ENCODE results near the gene UGT3A2. TPM values are rescaled to one million over a fixed set of nuclear protein-coding genes. Genes with fewer than 3 reads are reported as not detected.

UGT3A2 gene, protein sequence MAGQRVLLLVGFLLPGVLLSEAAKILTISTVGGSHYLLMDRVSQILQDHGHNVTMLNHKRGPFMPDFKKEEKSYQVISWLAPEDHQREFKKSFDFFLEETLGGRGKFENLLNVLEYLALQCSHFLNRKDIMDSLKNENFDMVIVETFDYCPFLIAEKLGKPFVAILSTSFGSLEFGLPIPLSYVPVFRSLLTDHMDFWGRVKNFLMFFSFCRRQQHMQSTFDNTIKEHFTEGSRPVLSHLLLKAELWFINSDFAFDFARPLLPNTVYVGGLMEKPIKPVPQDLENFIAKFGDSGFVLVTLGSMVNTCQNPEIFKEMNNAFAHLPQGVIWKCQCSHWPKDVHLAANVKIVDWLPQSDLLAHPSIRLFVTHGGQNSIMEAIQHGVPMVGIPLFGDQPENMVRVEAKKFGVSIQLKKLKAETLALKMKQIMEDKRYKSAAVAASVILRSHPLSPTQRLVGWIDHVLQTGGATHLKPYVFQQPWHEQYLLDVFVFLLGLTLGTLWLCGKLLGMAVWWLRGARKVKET
- 8.8 and 10.8 TPM in 2 replicates for total RNA-seq (ENCODE audit: low replicate concordance)

DNA sequence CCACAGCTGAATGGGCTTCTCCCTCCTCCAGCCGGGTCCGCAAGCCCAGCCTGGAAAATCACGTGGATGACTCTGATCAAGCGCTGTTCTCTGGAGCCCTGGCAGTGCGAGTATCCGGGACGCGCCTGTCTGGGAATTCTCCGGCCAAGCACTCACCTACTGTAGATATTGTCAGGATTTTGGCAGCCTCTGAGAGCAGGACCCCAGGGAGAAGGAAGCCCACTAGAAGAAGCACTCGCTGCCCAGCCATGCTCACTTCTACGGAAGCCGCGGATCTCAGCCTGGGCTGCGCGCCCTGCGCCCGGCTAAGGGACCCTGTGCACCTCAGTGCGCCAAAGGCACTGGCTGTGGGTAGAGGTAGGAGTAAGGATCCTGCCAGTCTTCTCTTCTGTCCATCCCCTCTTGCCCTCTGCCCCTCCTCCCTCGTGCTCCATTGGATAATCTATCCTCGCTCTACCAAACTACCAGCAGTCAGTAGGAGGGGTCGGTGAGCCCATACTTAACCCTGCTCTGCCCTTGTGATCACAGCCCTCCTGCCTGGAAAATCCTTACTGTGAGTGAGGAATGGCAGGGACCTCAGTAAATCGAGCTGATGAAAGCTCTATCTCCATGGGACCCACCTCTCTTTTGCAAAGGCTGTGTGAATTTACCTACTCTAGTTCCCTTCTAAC, at the start of gene UGT3A2:
Gene UGT3A2 (minus strand): TSS at position 343 of the 671 bp plus-strand sequence. CDS start 93 bp downstream, at position 250.
- no peaks in the 10 kb centered on the region for H3K9me3 Mint-ChIP-seq
- Histone ChIP-seq H3K9me3 (ENCODE audit: low read depth) (no peaks in the 10 kb centered on the region), H3K79me2 (ENCODE audit: low read depth) (no peaks in the 10 kb centered on the region), H3K4me1 (peaks cover 15% of the 10 kb centered on the region), H3K4me3 (peak within 1 kb of the TSS; percentile 75), H3K36me3 (no peaks in the 10 kb centered on the region), H3K9ac (peak within 1 kb of the TSS; percentile 28), H2AFZ (replicated peaks) (peak within 1 kb of the TSS; percentile 100), H3K27ac (peak within 1 kb of the TSS; percentile 0), H4K20me1 (ENCODE audit: low read depth) (no peaks in the 10 kb centered on the region), H3K4me2 (peak within 1 kb of the TSS; percentile 94), H3F3A (ENCODE audit: low read depth) (peaks cover 19% of the 10 kb centered on the region), H3K27me3 (peaks cover 13% of the 10 kb centered on the region)
- TF ChIP-seq, protein P1, sequence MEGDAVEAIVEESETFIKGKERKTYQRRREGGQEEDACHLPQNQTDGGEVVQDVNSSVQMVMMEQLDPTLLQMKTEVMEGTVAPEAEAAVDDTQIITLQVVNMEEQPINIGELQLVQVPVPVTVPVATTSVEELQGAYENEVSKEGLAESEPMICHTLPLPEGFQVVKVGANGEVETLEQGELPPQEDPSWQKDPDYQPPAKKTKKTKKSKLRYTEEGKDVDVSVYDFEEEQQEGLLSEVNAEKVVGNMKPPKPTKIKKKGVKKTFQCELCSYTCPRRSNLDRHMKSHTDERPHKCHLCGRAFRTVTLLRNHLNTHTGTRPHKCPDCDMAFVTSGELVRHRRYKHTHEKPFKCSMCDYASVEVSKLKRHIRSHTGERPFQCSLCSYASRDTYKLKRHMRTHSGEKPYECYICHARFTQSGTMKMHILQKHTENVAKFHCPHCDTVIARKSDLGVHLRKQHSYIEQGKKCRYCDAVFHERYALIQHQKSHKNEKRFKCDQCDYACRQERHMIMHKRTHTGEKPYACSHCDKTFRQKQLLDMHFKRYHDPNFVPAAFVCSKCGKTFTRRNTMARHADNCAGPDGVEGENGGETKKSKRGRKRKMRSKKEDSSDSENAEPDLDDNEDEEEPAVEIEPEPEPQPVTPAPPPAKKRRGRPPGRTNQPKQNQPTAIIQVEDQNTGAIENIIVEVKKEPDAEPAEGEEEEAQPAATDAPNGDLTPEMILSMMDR (IDR thresholded peaks at IDR 0.05) = peak; percentile 13
- TF ChIP-seq EZH2phosphoT487 (IDR thresholded peaks at IDR 0.05) = no peak
- H3K27me3 Mint-ChIP-seq (ENCODE audit: insufficient read depth, low read depth) = peaks cover 8% of the 10 kb centered on the region
- H3K4me1 Mint-ChIP-seq = peaks cover 8% of the 10 kb centered on the region
- H3K4me3 Mint-ChIP-seq = peak within 1 kb of the TSS; percentile 83
- no peaks in the 10 kb centered on the region for H3K36me3 Mint-ChIP-seq
- H3K27ac Mint-ChIP-seq = peak within 1 kb of the TSS; percentile 23
- DNase-seq (ENCODE audit: low spot score) = peak; percentile 84

DNA sequence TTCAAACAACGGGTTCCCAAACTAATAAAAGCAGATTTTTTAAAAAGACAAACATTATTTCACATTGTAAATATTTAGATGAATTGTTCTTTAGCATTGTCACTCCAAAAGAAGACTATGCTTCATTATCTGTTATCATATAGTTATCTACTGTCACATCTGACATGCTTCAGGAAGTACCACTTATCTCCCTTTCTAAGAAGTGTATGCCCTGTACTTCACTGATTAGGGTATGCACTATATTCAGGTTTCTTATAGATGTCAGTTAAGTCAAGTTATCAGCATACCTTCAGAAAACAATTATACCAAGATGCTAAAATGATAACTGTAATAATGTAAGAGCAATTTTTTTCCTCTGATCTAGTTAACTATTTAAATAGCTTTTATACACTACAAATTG, 44.6 kb upstream of the UGT3A2 start:
- H4K20me1 ChIP-seq (ENCODE audit: low read depth) = no peaks in the 10 kb centered on the region
- H3K9me3 Mint-ChIP-seq = no peaks in the 10 kb centered on the region
- TF ChIP-seq EZH2 (IDR thresholded peaks at IDR 0.05) = no peak
- TF ChIP-seq, protein P1 (IDR thresholded peaks at IDR 0.05) = no peak

DNA sequence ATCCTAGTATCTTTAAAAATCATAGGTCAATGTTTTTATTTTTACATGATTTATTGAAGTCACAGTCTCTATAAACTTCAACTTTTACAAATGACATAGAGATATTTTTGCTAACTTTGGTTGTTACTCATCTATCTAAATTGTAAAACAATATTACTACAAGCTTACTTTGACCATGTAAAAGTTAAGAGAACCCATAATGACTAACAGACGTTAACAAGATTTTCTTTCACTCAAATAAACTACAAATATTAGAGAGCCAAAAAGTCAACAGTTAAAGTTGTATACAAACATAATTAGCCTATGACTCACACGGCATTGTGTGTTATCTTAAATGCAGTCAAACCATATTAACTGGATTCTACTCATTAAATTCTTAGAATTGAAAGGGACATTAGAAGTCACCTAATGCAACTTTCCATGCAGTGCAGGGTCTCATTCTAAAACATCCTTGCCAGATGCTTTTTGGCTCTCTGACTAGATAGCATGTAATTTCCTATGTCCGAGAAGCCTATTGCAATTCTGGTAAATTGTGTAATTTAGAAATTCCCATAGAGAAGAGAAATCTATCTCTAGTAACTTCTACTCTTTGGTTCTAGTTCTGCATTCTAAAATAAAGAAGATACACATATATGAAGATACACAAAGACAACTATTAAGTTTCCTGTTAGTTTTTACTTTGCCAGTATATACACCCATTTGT, 42.2 kb upstream of the UGT3A2 start:
- no peak overlapping the region for H3K27ac ChIP-seq
- no peak overlapping the region for H3K4me3 Mint-ChIP-seq
- H3F3A ChIP-seq (ENCODE audit: low read depth) = no peaks in the 10 kb centered on the region
- DNase-seq (ENCODE audit: low spot score) = no peak
- H3K4me1 ChIP-seq = no peaks in the 10 kb centered on the region
- H3K4me2 ChIP-seq = no peak overlapping the region
- no peak overlapping the region for H2AFZ ChIP-seq (replicated peaks)
- no peaks in the 10 kb centered on the region for H3K79me2 ChIP-seq (ENCODE audit: low read depth)
- H4K20me1 ChIP-seq (ENCODE audit: low read depth) = no peaks in the 10 kb centered on the region
- H3K27me3 Mint-ChIP-seq (ENCODE audit: insufficient read depth, low read depth) = no peaks in the 10 kb centered on the region
- H3K27me3 ChIP-seq = no peaks in the 10 kb centered on the region
- TF ChIP-seq EZH2phosphoT487 (IDR thresholded peaks at IDR 0.05) = no peak
- TF ChIP-seq, protein P1 (IDR thresholded peaks at IDR 0.05) = no peak
- no peak for TF ChIP-seq EZH2 (IDR thresholded peaks at IDR 0.05)
- no peaks in the 10 kb centered on the region for H3K9me3 ChIP-seq (ENCODE audit: low read depth)
- H3K36me3 Mint-ChIP-seq = peaks cover 17% of the 10 kb centered on the region
- no peaks in the 10 kb centered on the region for H3K4me1 Mint-ChIP-seq
- H3K9ac ChIP-seq = no peak overlapping the region
- H3K36me3 ChIP-seq = no peaks in the 10 kb centered on the region
- no peaks in the 10 kb centered on the region for H3K9me3 Mint-ChIP-seq
- H3K27ac Mint-ChIP-seq = no peak overlapping the region
- no peak overlapping the region for H3K4me3 ChIP-seq

More for the DNA sequence above, 44.6 kb upstream of the UGT3A2 start:
- H3K4me3 Mint-ChIP-seq = no peak overlapping the region
- no peak overlapping the region for H3K4me3 ChIP-seq
- no peak overlapping the region for H3K27ac ChIP-seq
- no peaks in the 10 kb centered on the region for H3K27me3 ChIP-seq
- H3K9me3 ChIP-seq (ENCODE audit: low read depth) = no peaks in the 10 kb centered on the region
- H3K36me3 Mint-ChIP-seq = peaks cover 13% of the 10 kb centered on the region
- no peak overlapping the region for H3K27ac Mint-ChIP-seq
- no peaks in the 10 kb centered on the region for H3K4me1 ChIP-seq
- H3K27me3 Mint-ChIP-seq (ENCODE audit: insufficient read depth, low read depth) = no peaks in the 10 kb centered on the region
- no peak overlapping the region for H2AFZ ChIP-seq (replicated peaks)
- H3K36me3 ChIP-seq = no peaks in the 10 kb centered on the region
- H3F3A ChIP-seq (ENCODE audit: low read depth) = no peaks in the 10 kb centered on the region
- H3K4me1 Mint-ChIP-seq = no peaks in the 10 kb centered on the region
- H3K4me2 ChIP-seq = no peak overlapping the region
- H3K9ac ChIP-seq = no peak overlapping the region
- no peak for DNase-seq (ENCODE audit: low spot score)
- H3K79me2 ChIP-seq (ENCODE audit: low read depth) = no peaks in the 10 kb centered on the region

All from neural progenitor cell (in vitro differentiated cells).